Activated CD4-positive, alpha-beta T cell treated with anti-CD3 and anti-CD28 coated beads, Interleukin-2, amount 50 U/mL, for 1 hour (primary cell): ENCODE measurements around the gene ANKRD60.

ENCODE experiments used
- DNase-seq: peaks from one replicate; pipeline ENCODE4 v3.0.0-alpha.2; 2020

Gene ANKRD60

DNA sequence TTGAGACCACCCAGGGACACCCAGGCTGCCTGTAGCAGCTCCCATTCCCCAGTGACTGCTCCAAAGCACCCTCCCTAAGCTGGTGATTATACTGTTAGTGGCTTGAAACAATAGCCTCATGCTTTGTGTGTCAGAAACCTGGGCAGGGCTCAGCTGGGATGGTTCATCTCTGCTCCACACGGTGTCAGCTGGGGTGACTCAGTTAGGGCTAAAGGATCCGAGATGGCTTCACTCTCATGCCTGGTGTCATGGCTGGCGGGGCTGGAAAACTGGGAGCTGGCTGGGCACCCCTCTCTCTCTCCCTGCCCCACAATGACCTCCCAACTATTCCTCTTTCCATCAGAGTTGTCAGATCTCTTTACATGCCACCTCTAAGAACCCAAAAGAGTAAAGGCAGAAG, 44.4 kb downstream of the ANKRD60 start:
- DNase-seq: no peak

DNA sequence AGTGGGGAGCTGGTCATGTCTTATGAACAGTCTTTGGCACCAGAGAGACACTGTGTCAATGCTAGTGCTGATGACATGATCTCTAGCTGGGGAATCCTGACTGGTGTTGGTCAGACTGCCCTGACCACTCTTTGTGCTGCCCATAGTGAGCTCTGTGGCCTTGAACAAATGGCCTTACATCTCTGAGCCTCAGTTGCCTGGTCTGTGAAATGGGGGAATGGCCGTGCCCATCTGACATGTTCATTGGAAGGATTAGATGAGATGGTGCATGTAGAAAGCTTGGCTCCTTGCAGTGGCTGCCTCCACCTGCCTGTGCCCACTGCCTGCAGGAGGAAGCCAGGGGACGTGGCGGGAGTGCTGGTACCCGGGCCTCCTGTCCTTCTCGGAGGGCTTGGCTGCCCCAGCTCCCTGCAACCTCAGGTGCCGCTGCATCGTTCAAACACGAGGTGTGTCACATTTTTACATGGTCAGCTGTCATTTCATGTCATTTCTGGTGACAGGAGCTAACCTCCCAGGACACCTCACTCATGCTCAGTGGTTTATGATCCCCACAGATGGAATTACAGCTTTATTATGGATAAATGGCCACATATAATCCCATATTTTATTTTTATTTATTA, 45.8 kb downstream of the ANKRD60 start:
- DNase-seq: no peak

DNA sequence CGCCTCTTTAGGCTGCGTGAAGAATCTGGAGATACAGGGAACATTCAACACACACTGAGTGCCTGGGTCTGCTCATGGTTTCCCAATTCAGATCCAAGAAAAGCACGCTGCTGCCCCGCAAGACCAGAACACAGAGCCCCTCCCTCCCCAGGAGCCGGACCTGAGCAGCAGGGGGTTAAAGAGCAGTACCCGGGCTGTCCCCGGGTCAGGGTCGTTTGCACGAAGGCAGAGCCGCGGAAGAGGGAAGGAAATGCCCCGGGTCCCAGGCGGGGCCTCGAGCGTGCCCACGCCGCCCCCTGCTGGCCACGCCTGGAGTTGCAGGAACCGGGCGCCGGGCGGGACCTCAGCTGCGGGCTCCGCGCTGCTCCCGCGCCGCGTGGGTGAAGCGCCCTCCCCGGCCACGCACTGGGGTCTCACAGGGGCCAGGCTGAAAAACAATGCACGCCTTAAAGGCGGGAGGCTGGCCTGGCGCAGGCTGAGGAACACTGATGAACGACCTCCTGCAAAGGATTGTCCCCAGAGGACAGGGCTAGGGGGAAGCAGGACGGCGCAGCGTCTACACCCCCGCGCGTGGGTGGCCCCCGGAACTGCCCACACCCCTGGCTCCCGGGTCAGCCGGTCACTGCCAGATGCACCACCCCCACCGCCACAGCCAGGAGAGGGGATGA, 48.9 kb downstream of the ANKRD60 start:
- peak; percentile 66 for DNase-seq

DNA sequence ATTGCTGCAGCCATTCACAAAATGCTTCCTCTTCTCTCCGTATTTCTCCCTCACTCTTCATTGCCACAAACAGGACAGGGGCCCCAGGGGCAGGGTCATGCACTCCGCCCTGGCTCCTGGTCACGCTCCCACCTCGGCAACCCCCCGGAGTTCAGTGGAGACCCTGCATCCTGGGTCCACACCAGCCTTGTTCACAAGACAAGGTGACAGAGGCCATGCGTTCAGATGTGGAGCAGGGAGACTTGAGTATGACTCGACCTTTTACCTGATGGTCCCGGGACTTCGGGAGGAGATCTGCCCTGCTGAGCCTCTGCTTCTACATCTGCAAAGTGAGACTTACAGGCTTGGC, 49.4 kb downstream of the ANKRD60 start:
- no peak for DNase-seq

DNA sequence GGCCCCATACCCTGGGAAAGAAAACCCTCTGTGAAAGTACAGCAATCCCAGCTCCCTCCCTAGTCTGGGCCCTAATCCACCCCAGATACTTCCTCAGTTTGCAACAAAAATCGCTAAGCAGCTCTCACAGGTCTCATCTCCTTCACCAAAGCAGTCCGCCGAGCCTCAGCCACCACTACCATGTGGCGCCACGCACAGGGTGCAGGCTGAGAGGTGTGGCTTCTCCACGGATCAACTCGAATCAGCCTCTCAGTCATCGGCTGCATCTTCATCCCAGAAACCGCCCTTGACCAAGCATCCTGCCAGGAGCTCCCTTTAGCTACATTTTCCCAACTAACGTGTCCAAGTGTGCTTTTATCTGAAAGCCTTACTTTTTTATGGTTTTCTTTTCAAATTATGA, 50.7 kb downstream of the ANKRD60 start:
- DNase-seq: no peak

DNA sequence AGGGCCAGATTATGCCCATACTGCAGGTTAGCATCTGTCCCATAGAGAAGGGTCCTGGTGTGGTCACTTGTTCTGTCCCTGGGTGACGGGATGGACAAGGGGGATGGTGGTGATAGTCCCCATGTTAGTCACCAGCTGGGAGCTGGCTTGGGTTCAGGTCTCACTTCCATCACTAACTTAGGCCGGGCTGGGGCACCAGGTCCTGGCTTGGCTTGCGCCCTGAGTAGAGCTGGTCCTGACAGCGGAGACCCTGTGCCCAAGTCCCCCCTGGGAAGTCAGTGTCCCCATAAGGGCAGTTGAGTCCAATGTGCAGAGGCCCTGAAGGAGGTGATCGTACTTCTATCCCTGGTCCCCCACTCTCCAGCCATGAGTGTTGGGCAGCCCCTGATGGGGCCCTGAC, 52.6 kb downstream of the ANKRD60 start:
- DNase-seq: no peak

DNA sequence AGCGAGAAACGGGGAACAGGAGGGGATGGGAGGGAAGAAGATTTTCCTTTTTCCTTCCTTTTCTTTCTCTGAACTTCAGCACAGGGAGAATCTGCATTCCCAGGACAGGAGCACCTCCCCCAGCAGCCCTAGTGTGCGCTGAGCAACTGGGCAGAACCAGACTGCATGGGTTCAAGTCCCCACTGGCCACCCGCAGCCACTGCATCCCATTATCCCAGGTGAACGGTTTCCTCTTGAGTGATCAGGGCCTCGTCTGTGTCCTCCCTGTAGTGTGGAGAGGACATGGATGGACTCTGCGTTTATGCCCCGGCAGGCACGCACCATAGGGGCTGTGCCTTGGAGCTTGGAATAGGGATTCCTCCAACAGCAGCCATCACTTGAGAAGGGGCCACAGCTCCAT, 53.0 kb downstream of the ANKRD60 start:
- no peak for DNase-seq

DNA sequence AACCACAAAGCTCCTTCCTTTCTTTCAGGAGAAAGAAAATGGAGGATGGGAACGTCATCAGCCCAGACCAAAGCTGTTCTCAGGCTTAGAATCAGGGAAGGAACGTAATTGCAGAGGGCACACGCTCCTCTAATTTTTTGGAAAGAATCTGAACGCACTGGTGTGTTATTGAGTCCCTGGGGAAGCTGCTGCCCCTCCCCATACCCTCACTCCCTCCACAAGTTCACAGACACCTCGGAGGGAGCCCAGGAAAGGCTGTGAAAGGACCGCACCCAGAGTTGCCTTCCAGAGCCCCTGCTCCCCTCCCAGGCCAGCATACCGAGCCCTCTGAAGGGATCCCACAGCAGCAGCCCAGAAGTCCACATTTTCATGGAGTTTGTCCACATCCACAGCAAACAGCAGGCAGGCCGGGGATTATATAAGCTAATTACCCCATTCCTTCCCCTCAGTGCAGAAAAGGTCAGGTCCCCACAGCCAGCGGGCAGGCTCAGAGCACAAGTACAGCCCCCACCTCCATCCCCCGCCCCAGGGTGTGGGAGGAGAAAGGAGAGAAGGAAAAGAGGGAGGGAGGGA, 53.7 kb downstream of the ANKRD60 start:
- DNase-seq: no peak

DNA sequence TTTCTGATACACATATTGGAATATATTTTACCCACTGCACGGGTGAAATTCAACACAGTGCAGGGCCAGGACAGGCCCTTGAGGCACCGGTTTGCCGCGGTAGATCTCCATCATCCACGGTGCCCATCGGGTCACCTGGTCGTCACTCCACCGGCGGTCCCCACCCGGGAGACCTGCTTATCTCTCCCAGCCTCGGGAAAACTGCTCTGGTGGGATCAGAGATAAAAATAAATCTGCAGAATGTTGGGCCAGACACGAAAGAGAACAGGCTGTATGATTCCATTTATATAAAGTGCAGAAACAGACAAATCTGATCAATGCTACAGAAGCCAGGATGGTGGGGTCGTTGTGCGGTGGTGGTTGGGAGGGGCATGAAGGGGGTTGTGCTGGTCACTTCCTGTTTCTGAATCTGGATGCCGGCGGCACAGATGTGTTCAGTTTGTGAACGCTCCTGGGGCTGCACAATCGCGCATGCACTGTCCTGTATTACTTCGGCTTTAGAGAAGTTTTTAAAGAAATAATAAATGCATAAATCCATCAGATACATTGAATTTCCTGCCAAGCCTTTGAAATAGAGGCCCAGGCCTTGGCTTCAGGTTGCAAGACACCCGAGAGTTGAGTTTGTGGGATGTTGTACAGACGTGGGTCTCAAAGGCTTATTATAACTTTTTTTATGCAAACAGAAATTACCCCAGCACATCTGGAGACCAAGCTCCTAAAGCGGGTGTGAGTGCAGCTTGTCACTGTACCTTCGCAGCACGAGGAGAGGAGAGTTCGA, 54.3 kb downstream of the ANKRD60 start:
- DNase-seq: no peak

DNA sequence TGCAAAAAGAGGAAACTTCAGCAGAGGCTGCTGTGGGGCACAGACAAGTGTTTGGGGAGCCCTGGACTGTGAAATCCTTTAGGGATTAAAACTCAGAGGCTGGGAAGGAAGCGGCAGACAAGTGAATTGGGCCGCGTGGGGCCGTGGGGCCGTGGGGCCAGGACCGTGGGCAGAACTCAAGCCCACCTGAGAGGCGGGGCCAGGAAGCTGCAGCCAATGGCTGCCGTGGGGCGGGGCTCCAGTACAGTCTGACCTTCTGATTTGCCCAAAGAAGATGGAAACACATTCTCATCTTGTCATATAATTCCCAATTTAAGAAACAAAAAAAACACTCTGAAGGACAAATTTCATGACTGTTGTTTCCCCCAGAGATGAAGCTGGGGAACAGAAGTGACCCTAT, 55.4 kb downstream of the ANKRD60 start:
- no peak for DNase-seq

DNA sequence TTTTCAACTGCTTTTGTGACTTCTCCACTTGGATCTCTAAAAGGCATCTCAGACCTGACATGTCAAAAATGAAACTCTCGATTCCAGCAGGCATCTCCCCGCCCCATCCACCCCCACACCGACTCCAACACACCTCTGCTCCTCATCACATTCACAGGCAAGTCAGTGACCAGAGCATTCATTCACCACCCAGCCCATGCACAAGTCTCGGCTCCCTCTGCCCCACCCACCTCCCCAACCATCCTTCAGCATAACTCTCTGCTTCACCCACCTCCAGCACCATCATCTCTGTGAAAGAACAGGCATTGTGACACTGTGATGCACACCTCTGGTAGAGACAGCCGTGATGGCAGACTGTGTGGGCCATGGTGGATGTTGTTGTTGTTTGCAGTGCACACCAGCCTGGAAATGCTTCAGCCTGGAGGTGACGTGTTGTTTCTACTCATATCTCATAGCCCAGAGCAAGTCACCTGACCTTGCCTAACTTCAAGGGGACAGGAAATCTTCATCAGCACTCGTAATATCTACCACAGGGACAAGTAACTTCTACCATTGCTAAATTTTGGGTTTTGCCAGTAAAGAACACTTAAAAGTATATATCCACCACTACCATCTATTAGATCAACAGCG, 56.5 kb downstream of the ANKRD60 start:
- DNase-seq: no peak

DNA sequence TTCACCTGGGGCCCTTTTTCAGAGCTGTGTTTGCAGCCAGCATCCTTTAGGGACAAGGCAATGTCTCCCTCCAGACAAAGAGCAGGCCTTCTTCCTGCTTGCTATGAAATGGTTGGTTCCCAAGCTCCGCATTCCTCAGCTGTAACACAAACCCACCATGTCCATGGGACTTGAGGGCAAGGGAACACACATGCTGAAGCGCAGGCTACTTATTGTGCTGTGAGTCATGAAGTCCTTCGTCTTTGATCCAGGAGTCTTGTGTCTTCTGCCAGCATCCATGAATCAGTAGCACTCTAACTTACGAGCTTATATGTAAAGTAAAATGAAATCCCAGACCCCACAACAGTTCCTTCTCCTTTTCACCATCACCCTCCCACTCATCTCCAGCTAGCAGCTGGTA, 59.0 kb downstream of the ANKRD60 start:
- no peak for DNase-seq

DNA sequence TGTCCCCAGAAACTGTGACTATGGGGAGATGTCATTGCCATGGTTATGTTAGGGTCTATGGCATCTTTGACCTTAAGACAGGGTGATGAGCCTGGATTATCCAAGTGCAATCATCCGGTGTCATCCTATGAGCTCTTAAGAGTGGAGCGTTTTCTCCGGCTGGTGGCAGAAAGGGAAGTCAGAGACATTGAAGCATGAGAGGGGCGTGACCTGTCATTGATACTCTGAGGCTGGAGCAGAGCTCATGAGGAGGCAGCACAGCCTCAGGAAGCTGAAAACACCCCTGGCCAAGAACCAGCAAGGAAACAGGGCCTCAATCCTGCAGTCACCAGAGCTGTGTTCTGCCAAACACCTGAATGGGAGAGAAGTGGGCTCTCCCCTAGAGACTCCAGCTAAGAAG, 59.6 kb downstream of the ANKRD60 start:
- DNase-seq: no peak

DNA sequence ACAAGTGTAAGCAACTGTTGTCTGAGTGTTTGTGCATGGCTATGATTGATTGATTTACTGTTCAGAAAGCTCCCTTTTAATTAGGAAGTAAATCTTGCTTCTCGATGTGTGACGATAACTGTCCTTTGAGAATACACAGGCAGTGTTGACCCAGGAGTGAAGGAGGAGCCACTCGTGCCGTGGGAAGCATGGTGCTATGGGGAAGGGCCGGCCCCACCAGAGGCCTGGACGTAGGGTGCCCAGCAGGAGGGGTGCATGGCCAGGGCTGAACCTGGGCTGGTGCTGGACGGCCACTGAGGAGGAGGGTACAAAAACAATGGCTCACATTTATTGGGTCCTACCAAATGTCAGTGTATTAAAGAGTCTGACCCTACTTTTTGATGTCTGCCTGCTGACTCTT, 60.7 kb downstream of the ANKRD60 start:
- DNase-seq: no peak
